HepG2 (cell line): ENCODE results near the gene C11orf54. TPM values are rescaled to one million over a fixed set of nuclear protein-coding genes. Genes with fewer than 3 reads are reported as not detected.
A peak's percentile ranks its signal among the peaks of the same experiment; 100 is the strongest.

Experiments
- BORCS8-MEF2B ChIP-seq: sonication (generic); formaldehyde crosslinking; IDR thresholded peaks from 2 replicates; pipeline ENCODE4 v1.8.0; 2022; ENCODE audit warnings: mild to moderate bottlenecking, missing genetic modification reagents
- FOXK1 ChIP-seq: sonication (generic); formaldehyde crosslinking; IDR thresholded peaks from 2 replicates; pipeline ENCODE4 v1.4.0; 2020; ENCODE audit warnings: low read depth, missing genetic modification reagents, borderline replicate concordance
- GATAD2A ChIP-seq: IDR thresholded peaks from 2 replicates; pipeline ENCODE4 v1.6.1; 2016
- MBD4 ChIP-seq: IDR thresholded peaks from 2 replicates; pipeline ENCODE4 v1.6.1; 2012; ENCODE audit warnings: low read length, inconsistent platforms, borderline replicate concordance
- NCOR1 ChIP-seq: fragments of 200-600 bp; sonication (generic); IDR thresholded peaks from 2 replicates; pipeline ENCODE4 v1.7.0; 2017; ENCODE audit warnings: antibody characterized with exemption, low read length, borderline replicate concordance
- NFYC ChIP-seq: IDR thresholded peaks from 2 replicates; pipeline ENCODE4 v1.6.1; 2016; ENCODE audit warnings: missing genetic modification reagents, missing compliant biosample characterization
- NR2F2 ChIP-seq: IDR thresholded peaks from 2 replicates; pipeline ENCODE4 v1.6.1; 2012; ENCODE audit warnings: low read depth, inconsistent platforms, borderline replicate concordance
- SETDB1 ChIP-seq: sonication (generic); formaldehyde crosslinking; IDR thresholded peaks from 2 replicates; pipeline ENCODE4 v1.5.1; 2020; ENCODE audit warnings: missing genetic modification reagents, mild to moderate bottlenecking, borderline replicate concordance
- SP2 ChIP-seq: sonication (generic); formaldehyde crosslinking; IDR thresholded peaks from 2 replicates; pipeline ENCODE4 v1.5.1; 2020; ENCODE audit warnings: mild to moderate bottlenecking, missing genetic modification reagents
- SRSF1 ChIP-seq: fragments of 200-400 bp; formaldehyde crosslinking; optimal IDR thresholded peaks from 2 replicates; pipeline ENCODE3; 2017; ENCODE audit warnings: mild to moderate bottlenecking, low read depth, low read length, moderate library complexity
- ZFAT ChIP-seq: sonication (generic); formaldehyde crosslinking; conservative IDR thresholded peaks from 2 replicates; pipeline ENCODE4 v1.8.1; 2023; ENCODE audit warnings: missing genetic modification reagents, inconsistent platforms
- ZFYVE20 ChIP-seq: sonication (generic); formaldehyde crosslinking; IDR thresholded peaks from 2 replicates; pipeline ENCODE4 v1.8.0; 2023; ENCODE audit warnings: low read depth, mild to moderate bottlenecking, moderate library complexity, missing genetic modification reagents, borderline replicate concordance
- ZMYM3 ChIP-seq: sonication (generic); formaldehyde crosslinking; IDR thresholded peaks from 2 replicates; pipeline ENCODE4 v1.5.1; 2020; ENCODE audit warnings: mild to moderate bottlenecking, missing genetic modification reagents
- ZNF24 ChIP-seq: fragments of 450-650 bp; IDR thresholded peaks from 2 replicates; pipeline ENCODE4 v1.6.1; 2017; ENCODE audit warnings: antibody characterized with exemption, mild to moderate bottlenecking
- ZNF383 ChIP-seq: sonication (generic); formaldehyde crosslinking; IDR thresholded peaks from 2 replicates; pipeline ENCODE4 v1.4.0; 2020; ENCODE audit warnings: missing genetic modification reagents, mild to moderate bottlenecking, borderline replicate concordance
- ZNF556 ChIP-seq: sonication (generic); formaldehyde crosslinking; IDR thresholded peaks from 2 replicates; pipeline ENCODE4 v1.4.0; 2020; ENCODE audit warnings: mild to moderate bottlenecking, missing genetic modification reagents, borderline replicate concordance
- ZNF614 ChIP-seq: IDR thresholded peaks from 2 replicates; pipeline ENCODE4 v1.6.1; 2018; ENCODE audit warnings: missing biosample characterization, missing genetic modification reagents, inconsistent platforms, borderline replicate concordance
- ZNF775 ChIP-seq: sonication (generic); formaldehyde crosslinking; IDR thresholded peaks from 2 replicates; pipeline ENCODE4 v1.4.0; 2020; ENCODE audit warnings: missing genetic modification reagents, mild to moderate bottlenecking, moderate library complexity, borderline replicate concordance
- ZNF788 ChIP-seq: sonication (generic); formaldehyde crosslinking; IDR thresholded peaks from 2 replicates; pipeline ENCODE4 v1.5.0; 2020; ENCODE audit warnings: mild to moderate bottlenecking, missing genetic modification reagents, borderline replicate concordance
- polyA plus RNA-seq, 8 experiments: library from polyadenylated mRNA; depleted of rRNA in 3 of 8; stranded (reverse) in 7 of 8; unstranded in 1 of 8; fragments of >200 nt; fragmentation: Illumina TruSeq in 4 of 8; extraction: Trizol in 4 of 8; gene quantifications; 2 replicates each; pipeline versions ENCODE4 v1.2.1 to v1.2.3, GENCODE V29; 2011 to 2016; ENCODE audit warnings: low read depth in 4 of 8, missing spikeins in 1 of 8, mixed read lengths in 1 of 8; ENCODE audit not compliant: insufficient read depth in 1 of 8
- total RNA-seq, 5 experiments: library from RNA; depleted of rRNA; stranded (reverse); fragments of >200 nt; fragmentation: Illumina TruSeq; extraction: Trizol; gene quantifications; 2 replicates each; pipeline ENCODE4 v1.2.3, GENCODE V29; 2016; ENCODE audit warnings: low read depth in 1 of 5
- TF ChIP-seq, protein P1 (sequence below): IDR thresholded peaks from 2 replicates; pipeline ENCODE4 v1.6.1; 2018; ENCODE audit warnings: missing genetic modification reagents
- TF ChIP-seq, protein P2 (sequence below): IDR thresholded peaks from 2 replicates; pipeline ENCODE4 v1.6.1; 2016; ENCODE audit warnings: mild to moderate bottlenecking
- TF ChIP-seq, protein P3 (sequence below): IDR thresholded peaks from 2 replicates; pipeline ENCODE4 v1.6.1; 2016; ENCODE audit warnings: missing compliant biosample characterization, missing genetic modification reagents, borderline replicate concordance
- TF ChIP-seq, protein P4 (sequence below): fragments of 450-650 bp; IDR thresholded peaks from 2 replicates; pipeline ENCODE4 v1.6.1; 2016
- TF ChIP-seq, protein P5 (sequence below): IDR thresholded peaks from 2 replicates; pipeline ENCODE4 v1.6.1; 2016; ENCODE audit warnings: missing genetic modification reagents, missing compliant biosample characterization

Gene C11orf54
- total and polyA plus RNA-seq, 2 of the 13 experiments (the other 11 are each of a cell fraction or from before 2014, with no cell fraction given), result 42.7 to 50.1 TPM

DNA sequence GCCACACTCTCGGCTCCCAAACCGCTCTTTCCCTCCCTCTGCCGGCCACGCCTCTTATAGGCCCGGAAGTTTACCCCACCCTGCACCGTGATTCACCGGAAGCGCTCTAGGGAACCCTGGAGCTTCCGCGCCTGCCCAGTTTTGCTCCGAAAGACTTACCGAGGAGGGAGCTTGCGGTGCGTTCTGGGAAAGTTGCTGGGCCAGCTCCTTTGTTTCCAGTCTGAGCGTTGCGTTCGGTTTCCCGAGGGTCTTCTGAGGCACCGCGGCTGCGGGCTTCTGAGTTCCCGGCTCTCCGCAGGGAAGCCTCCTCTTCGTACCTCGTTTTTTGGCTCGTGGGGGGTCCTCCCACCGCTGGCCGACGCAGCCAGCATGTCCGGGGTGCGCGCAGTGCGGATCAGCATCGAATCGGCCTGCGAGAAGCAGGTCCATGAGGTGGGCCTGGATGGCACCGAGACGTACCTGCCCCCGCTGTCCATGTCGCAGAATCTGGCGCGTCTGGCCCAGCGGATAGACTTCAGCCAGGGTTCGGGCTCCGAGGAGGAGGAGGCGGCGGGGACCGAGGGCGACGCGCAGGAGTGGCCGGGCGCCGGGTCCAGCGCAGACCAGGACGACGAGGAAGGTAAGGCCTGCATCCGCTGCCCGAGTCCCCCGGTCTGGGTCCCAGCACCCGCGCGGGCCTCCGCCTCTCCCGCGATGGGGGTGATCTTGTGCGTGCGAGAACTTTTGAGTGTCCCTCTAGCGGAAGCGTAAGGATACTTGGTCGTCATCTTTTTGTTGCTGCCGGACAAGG lies 42.9 kb downstream of the C11orf54 start, which contains the start of gene MED17 (continued):
- TF ChIP-seq, protein P1, sequence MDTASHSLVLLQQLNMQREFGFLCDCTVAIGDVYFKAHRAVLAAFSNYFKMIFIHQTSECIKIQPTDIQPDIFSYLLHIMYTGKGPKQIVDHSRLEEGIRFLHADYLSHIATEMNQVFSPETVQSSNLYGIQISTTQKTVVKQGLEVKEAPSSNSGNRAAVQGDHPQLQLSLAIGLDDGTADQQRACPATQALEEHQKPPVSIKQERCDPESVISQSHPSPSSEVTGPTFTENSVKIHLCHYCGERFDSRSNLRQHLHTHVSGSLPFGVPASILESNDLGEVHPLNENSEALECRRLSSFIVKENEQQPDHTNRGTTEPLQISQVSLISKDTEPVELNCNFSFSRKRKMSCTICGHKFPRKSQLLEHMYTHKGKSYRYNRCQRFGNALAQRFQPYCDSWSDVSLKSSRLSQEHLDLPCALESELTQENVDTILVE (CRISPR knock-in tag), result 0 out of 2 replicates have a peak, but pooled peaks have one; percentile 40
- TF ChIP-seq NFYC (no peak), SP2 (CRISPR knock-in tag) (0 out of 2 replicates have a peak, but pooled peaks have one; percentile 10), ZNF24 (no peak), ZNF556 (CRISPR knock-in tag) (no peak), ZNF788 (CRISPR knock-in tag) (no peak), NCOR1 (no peak; the same call in 1 of the 2 replicates), ZNF614 (CRISPR knock-in tag) (peak; percentile 66; the same call in 1 of the 2 replicates), GATAD2A (CRISPR knock-in tag) (peak; percentile 42; the same call in 1 of the 2 replicates), BORCS8-MEF2B (CRISPR knock-in tag) (no peak), ZFYVE20 (CRISPR knock-in tag) (no peak), ZNF383 (CRISPR knock-in tag) (no peak), FOXK1 (CRISPR knock-in tag) (peak; percentile 86; the same call in 1 of the 2 replicates), ZMYM3 (CRISPR knock-in tag) (0 out of 2 replicates have a peak, but pooled peaks have one; percentile 19), ZNF775 (CRISPR knock-in tag) (no peak), SRSF1 (peak; percentile 47), NR2F2 (0 out of 2 replicates have a peak, but pooled peaks have one; percentile 42), MBD4 (no peak), SETDB1 (no peak), ZFAT (no peak)
- TF ChIP-seq, protein P2, sequence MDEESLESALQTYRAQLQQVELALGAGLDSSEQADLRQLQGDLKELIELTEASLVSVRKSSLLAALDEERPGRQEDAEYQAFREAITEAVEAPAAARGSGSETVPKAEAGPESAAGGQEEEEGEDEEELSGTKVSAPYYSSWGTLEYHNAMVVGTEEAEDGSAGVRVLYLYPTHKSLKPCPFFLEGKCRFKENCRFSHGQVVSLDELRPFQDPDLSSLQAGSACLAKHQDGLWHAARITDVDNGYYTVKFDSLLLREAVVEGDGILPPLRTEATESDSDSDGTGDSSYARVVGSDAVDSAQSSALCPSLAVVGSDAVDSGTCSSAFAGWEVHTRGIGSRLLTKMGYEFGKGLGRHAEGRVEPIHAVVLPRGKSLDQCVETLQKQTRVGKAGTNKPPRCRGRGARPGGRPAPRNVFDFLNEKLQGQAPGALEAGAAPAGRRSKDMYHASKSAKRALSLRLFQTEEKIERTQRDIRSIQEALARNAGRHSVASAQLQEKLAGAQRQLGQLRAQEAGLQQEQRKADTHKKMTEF, result peak; percentile 56; the same call in 1 of the 2 replicates
- TF ChIP-seq, protein P3, sequence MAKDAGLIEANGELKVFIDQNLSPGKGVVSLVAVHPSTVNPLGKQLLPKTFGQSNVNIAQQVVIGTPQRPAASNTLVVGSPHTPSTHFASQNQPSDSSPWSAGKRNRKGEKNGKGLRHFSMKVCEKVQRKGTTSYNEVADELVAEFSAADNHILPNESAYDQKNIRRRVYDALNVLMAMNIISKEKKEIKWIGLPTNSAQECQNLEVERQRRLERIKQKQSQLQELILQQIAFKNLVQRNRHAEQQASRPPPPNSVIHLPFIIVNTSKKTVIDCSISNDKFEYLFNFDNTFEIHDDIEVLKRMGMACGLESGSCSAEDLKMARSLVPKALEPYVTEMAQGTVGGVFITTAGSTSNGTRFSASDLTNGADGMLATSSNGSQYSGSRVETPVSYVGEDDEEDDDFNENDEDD (CRISPR knock-in tag), result peak; percentile 34; the same call in 1 of the 2 replicates
- TF ChIP-seq, protein P4, sequence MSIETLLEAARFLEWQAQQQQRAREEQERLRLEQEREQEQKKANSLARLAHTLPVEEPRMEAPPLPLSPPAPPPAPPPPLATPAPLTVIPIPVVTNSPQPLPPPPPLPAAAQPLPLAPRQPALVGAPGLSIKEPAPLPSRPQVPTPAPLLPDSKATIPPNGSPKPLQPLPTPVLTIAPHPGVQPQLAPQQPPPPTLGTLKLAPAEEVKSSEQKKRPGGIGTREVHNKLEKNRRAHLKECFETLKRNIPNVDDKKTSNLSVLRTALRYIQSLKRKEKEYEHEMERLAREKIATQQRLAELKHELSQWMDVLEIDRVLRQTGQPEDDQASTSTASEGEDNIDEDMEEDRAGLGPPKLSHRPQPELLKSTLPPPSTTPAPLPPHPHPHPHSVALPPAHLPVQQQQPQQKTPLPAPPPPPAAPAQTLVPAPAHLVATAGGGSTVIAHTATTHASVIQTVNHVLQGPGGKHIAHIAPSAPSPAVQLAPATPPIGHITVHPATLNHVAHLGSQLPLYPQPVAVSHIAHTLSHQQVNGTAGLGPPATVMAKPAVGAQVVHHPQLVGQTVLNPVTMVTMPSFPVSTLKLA, result peak; percentile 31; the same call in 1 of the 2 replicates
- TF ChIP-seq, protein P5, sequence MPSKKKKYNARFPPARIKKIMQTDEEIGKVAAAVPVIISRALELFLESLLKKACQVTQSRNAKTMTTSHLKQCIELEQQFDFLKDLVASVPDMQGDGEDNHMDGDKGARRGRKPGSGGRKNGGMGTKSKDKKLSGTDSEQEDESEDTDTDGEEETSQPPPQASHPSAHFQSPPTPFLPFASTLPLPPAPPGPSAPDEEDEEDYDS (CRISPR knock-in tag), result peak; percentile 95
